ENCODE results near the gene MAN2A2.
"Not testable (repeated sequence)": the region's sequence is repeated elsewhere in the genome, so short reads cannot be mapped to it uniquely, and the experiment has no call there.

The MAN2A2 gene

DNA sequence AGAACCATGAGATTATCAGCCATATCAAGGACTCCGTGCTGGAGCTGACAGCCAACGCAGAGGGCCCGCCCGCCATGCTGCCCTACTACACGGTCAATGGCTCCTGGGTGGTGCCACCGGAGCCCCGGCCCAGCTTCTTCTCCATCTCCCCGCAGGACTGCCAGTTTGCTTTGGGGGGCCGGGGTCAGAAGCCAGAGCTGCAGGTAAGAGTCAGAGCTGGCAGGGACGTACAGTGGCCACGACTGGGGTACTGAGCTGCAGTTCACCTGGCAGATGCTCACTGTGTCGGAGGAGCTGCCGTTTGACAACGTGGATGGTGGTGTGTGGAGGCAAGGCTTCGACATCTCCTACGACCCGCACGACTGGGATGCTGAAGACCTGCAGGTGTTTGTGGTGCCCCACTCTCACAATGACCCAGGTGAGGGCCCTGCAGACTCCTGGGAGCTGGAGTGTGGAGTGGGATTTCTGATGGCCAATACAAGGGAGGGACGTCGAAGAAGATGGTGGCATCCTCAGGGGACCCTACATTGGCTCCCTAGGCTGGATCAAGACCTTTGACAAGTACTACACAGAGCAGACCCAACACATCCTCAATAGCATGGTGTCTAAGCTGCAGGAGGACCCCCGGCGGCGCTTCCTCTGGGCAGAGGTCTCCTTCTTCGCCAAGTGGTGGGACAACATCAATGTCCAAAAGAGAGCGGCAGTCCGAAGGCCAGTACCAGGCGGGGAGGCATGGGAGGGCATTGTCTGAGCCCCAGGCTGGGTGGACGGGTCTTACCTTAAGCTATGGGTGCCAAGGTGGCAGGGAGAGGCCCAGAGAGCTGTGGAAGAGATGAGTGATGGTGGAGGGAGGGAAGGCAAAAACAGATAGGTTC, 2.4 kb downstream of the MAN2A2 start:
- DNase-seq (ENCODE audit: low spot score): no peak

DNA sequence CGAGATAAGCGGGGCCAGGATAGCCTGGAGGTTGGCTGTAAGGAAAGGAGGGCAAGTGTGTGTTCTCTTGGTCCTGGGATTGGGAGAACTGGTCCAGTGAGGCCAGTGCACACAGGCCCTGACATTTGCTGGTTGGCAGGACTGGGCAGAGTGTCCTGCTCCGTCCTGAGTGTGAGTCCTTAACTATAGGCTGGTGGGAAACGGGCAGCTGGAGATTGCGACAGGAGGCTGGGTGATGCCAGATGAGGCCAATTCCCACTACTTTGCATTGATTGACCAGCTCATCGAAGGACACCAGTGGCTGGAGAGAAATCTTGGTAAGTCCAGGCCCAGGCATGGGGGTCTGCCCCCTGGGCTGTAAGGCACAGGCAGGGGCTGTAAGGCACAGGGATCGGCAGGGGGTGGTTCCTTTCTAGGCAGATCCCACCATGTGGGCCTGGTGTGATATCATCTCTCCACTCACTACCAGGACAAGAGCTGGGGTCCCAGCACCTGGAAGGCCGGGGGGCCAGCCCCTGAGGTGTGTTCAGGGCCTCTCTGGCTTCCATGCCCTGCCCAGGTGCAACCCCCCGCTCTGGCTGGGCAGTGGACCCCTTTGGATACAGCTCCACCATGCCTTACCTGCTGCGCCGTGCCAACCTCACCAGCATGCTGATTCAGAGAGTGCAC, 3.2 kb downstream of the MAN2A2 start:
- no peak for DNase-seq (ENCODE audit: low spot score)

DNA sequence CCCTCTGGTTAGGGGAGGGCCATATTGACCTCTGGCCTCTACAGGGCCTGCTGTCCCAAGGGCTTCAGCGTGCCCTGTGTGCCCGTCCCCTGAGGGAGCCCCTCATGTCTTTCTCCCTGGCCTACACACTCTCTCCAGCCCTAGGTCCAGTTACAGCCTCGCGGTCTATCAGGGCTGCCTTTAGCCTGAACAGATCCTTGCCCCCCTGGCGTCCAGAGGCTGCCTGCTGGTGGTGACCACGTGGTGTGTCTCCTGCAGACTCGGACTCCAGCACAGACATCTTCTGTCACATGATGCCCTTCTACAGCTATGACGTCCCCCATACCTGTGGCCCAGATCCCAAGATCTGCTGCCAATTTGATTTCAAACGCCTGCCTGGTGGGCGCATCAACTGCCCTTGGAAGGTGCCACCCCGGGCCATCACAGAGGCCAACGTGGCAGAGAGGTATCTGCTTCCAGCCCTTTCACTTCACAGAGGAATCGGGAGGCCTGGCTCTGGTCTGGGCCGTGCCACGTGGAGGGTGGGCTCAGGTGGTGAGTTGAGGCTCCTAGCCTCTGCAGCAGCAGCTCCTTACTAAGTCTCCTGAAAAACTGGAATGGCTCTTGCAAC, 4.1 kb downstream of the MAN2A2 start:
- no peak for DNase-seq (ENCODE audit: low spot score)

DNA sequence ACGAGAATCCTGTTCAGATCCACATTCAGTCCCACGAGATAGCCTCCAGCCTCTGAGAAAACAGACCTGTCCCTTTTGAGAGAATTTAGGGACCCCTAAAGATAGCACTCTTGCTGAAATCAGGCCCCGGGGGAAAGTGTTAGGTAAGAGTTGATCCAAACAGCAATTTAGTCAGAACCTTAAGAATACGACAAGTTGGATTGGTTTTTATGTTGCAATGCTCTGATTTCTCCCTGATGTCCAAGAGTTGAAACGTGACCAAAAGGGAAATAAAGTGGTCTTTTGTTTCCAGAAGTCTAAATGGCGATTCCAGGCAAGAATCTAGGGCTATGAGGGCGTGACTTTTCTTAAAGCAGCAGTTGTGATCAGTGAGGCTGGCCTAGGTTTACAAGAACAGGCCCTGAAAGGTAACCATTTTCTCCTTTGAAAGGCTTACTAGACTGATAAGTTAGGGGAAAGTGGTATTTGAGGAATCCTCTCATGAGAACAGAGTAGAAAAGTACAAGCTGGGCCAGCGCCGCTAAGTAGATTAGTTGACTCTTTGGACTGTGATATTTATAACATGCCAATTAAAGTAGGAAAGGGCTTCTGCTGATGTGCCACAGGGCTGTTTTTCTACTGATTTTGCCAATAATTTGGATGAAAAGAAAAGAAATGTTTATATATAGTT, 4.9 kb downstream of the MAN2A2 start:
- no peak for DNase-seq (ENCODE audit: low spot score)

DNA sequence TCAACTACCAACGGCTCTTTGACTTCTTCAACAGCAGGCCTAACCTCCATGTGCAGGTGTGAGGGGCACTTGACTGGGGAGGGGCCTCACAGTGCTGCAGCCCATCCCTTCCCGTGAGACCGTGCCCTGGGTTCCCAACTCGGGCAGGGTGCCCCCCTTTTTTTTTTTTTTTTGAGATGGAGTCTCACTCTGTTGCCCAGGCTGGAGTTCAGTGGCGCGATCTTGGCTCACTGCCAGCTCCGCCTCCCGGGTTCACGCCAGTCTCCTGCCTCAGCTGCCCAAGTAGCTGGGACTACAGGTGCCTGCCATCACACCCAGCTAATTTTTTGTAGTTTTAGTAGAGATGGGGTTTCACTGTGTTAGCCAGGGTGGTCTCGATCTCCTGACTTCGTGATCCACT, 6.3 kb downstream of the MAN2A2 start:
- not testable (repeated sequence) for DNase-seq (ENCODE audit: low spot score)

DNA sequence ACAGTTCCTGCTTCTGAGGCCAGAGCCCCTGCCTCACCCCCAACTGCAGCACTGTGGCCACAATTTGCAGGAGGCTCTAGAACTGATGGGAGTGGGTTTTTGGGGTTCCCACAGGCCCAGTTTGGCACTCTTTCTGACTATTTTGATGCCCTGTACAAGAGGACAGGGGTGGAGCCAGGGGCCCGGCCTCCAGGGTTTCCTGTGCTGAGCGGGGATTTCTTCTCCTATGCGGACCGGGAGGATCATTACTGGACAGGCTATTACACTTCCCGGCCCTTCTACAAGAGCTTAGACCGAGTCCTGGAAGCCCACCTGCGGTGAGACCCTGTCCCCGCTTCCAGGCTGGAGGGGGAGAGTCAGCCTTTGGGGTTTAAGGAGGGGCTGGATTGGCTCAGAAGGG, 6.9 kb downstream of the MAN2A2 start:
- no peak for DNase-seq (ENCODE audit: low spot score)

DNA sequence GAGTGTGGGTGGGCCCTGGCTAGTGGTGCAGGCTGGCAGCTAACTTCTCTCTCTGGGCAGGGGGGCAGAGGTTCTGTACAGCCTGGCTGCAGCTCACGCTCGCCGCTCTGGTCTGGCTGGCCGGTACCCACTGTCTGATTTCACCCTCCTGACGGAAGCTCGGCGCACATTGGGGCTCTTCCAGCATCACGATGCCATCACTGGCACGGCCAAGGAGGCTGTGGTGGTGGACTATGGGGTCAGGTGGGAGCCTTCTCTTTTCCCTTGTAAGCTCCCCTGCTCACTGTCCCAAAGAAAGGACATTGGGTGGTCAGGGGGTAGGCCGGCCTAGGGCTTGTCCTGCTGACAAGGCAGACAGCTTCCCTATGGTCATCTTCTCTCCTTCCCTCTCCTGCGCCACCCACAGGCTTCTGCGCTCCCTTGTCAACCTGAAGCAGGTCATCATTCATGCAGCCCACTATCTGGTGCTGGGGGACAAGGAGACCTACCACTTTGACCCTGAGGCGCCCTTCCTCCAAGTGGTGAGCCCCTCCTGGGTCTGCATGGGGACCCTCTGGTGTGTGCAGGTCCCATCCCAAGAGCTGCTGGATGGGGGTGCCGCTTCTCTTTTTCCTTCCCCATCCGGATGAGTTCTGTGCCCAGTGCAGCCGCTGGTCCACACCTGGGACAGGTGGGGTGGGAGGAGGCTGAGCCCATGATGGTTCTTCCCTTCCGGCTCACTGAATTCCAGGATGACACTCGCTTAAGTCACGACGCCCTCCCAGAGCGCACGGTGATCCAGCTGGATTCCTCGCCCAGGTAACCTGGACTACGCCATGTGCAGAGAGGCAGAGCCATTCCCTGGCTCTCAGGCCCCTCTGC, 7.6 kb downstream of the MAN2A2 start:
- no peak for DNase-seq (ENCODE audit: low spot score)

DNA sequence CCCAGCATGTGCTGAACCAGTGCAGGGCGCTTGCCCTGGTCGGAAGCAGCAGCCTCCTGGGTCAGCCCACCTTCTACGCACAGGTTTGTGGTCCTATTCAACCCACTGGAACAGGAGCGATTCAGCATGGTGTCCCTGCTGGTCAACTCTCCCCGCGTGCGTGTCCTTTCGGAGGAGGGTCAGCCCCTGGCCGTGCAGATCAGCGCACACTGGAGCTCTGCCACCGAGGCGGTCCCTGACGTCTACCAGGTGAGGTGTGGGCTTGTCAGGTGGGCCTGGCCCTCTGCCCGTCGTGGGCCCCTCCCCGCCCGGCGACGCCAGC, 8.2 kb downstream of the MAN2A2 start:
- DNase-seq (ENCODE audit: low spot score): no peak

DNA sequence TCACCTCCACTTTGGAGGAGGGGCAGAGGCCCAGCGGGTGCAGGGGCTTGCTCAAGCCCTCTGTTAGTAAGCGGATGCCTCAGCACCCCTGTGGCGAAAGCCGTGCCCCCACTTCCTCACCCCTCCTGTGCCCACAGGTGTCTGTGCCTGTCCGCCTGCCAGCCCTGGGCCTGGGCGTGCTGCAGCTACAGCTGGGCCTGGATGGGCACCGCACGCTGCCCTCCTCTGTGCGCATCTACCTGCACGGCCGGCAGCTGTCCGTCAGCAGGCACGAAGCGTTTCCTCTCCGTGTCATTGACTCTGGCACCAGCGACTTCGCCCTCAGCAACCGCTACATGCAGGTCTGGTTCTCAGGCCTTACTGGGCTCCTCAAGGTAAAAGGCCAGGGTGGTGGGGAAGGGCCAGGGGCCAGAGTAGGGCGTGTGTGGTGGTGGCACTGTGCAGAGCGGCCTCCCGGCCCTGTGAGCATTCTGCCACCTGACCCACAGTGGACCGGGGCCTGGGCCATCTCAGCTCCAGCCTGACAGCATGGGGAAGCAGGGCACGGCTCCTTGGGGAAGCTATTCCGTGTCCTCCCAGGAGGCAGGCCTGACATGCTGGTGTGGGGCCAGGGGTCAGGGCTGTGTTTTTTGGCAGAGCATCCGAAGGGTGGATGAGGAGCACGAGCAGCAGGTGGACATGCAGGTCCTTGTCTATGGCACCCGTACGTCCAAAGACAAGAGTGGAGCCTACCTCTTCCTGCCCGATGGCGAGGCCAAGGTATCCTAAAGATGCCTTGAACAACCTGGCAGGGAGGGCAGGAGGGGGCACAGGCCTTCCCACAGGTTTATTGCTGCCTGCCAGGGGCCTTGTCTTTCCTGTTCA, 9.0 kb downstream of the MAN2A2 start:
- no peak for DNase-seq (ENCODE audit: low spot score)

DNA sequence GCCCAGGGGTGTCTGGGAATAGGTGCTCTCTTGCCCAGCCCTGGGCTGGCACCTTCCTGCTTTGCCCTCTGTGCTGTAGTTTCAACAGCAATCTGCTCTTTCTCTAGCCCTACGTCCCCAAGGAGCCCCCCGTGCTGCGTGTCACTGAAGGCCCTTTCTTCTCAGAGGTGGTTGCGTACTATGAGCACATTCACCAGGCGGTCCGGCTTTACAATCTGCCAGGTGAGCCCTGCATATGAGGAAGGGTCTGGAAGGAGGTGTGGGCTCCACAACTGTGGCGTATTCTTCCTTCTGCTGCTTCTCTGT, 9.6 kb downstream of the MAN2A2 start:
- DNase-seq (ENCODE audit: low spot score): no peak

DNA sequence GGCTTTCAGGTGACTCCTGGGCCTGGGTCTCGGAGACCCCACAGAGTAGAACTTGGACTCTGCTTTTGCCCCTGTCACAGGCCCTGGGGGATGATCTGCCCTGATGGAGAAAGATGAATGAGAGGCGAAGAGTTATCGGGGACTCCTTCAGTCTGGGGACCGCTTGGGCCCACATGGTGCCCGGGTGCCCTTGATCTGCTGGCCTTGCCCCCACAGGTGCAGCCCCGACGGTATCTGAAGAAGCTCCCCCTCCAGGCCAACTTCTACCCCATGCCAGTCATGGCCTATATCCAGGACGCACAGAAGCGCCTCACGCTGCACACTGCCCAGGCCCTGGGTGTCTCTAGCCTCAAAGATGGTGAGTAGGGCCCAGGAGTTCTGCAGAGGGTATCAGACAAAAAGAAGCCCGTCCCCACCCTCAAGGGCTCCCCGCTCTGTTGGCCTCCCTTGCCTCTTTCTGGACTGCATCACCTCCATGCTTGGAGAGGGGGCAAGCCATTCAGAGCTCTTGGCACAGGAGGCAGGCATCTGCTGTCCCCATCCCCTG, 10.4 kb downstream of the MAN2A2 start:
- DNase-seq (ENCODE audit: low spot score): no peak

DNA sequence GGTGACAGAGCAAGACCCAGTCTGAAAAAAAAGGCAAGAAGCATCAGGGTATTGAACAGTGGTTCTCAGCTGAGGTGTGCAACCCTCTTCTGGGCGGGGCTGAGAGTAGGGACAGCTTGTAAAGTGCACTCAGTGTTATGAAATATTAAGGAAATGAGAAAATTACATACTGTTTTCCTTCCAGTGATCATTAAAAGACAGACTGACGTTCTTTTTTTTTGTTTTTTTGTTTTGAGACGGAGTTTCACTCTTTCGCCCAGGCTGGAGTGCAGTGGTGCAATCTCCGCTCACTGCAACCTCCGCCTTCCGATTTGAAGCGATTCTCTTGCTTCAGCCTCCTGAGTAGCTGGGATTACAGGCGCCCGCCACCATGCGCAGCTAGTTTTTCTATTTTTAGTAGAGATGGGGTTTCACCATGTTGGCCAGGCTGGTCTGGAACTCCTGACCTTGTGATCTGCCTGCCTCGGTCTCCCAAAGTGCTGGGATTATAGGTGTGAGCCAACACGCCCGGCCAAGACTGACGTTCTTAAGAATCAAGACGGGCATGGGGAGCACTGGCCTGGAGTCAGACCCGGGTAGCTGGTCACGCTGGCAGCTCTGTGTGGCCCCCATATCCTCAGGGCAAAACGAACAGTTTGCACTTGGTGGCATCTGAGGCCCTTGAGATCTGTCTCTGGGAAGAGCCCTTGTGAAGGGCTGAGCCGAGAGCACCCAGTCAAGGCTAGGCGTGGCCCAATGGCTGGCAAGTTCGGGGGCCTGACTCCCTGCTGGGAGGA, 11.4 kb downstream of the MAN2A2 start:
- DNase-seq (ENCODE audit: low spot score): no peak

DNA sequence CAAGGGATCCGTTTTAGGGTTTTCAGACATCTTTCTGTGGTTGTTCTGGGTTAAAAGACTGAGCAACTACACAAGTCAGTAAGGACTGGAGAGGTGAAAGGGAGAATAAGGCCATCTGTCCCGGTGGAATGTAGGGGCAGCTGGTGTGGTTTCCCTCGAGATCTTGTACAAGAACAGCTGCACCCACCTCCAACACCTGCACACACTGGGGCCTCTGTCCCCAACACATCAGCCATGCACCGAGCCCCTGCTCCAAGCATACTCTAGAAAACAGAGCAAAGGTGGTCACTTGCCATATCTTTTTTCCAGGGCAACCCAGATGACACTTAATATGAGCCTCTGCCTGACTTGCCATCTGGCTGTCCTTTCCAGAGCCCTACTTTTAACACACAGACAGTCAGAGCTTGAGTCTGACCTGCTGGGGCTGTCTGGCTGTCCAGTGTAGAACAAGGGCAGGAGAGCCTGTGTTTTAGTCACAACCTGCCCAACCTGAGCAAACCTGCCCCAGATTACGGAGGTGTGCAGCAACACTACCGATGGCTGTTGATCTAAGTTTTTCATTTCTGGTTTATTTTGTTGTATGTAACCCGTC, 12.2 kb downstream of the MAN2A2 start:
- no peak for DNase-seq (ENCODE audit: low spot score)

DNA sequence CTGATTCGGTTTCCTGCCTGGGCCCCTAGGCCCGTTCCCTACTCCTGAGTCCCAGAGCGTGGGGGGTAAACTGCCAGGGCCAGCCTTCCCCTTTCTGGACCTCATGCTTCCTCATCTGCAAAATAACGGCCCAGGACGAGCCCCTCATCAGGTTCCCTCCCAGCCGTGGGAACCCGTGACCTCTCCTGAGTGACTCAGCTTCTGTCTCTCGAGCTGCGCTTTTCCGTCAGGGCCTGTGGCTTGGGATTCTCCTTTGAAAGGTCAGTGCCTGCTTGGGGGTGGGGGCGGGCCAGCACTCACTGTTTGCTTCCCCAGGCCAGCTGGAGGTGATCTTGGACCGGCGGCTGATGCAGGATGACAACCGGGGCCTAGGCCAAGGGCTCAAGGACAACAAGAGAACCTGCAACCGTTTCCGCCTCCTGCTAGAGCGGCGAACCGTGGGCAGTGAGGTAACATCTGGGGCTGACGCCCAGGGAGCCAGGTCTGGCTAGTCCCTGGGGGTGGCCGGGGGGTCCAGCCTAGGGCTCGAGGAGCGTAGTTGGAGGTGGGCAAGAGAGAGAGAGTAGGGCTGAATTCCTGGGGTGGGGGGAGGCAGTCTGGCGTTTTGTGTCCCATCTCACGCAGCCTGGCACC, 12.8 kb downstream of the MAN2A2 start:
- DNase-seq (ENCODE audit: low spot score): no peak

DNA sequence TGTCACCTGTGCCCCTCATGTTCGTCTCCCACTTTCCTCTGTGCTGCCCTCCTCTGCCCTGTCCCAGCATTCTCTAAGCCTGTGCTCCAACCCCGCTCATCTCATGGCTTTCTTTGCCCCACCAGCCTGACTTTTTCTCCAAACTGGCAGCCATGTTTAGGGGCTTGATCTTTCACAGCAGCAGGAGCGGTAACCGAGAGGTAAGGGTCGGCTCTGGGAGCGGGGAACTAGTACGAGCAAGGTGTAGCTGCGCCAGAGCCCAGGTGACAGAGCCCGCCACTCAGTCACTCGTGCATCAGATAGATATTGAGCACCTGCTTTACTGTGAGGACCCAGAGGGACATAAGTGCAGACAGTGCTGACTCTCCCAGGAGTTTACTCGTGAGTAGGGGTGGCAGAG, 13.4 kb downstream of the MAN2A2 start:
- no peak for DNase-seq (ENCODE audit: low spot score)

DNA sequence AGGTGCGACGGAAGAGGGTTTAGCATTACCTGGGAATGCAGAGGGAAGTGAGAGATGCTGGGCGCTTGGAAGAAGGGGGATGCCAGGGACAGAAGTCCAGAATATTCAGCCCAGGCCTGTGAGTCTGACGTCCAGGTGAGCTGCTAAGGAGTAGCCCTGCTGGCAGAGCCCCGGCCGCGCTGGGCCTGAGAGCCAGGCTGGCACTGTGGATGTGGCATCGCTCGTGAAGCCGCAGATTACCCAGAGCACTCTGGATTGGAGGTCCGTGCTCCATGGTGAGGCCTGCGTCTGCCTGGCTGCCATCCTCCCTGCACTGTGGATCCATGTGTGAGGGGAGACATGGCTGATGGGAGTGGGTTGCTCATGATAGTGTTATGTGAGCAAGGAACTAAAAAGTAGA, 14.5 kb downstream of the MAN2A2 start:
- DNase-seq (ENCODE audit: low spot score): no peak

DNA sequence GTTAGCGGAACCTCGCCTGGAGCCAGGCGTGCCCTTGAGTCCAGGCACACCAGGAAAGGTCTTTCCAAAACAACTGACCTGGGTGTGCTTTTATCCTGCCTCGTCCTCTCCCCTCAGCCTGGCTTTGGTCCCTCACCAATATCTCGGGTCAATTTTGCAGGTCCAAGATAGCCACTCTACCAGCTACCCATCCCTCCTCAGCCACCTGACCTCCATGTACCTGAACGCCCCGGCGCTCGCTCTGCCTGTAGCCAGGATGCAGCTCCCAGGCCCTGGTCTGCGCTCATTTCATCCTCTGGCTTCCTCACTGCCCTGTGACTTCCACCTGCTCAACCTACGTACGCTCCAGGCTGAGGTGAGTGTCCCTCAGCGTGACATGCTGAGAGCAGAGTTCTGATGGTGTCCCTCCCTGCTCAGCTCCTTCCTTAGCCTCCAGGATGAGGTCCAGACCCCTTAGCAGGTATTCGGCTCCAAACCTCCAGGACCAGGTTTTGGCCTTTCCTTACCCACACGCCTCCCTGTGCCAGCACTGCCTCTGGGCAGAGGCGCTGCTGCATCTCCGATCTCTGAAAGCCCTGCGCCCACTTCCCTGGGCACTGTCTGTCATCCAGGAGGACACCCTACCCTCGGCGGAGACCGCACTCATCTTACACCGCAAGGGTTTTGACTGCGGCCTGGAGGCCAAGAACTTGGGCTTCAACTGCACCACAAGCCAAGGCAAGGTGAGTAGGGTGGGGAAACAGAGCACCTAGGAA, 15.1 kb downstream of the MAN2A2 start:
- no peak for DNase-seq (ENCODE audit: low spot score)

DNA sequence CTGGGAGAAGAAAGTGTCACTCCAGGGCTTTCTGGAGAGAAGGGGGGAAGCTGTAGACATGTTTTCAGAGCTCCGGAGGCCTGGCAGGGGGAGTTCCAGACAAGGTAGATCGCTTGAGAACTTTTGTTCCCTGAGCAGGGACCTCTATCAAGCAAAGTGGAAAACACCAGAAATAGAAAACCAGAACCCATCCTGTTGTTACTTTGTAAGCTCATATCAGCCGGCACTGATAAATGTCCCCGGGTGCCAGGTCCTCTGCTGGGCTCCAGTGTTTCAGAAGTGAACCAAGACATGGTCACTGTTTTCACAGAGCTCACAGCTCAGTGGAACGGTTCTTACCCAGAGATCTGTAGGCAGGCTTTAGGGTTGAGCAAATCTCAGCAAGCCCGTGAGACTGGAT, 15.7 kb downstream of the MAN2A2 start:
- no peak for DNase-seq (ENCODE audit: low spot score)
